Astrocyte (in vitro differentiated cells and primary cell): ENCODE results near the gene NUMA1. TPM values are rescaled to one million over a fixed set of nuclear protein-coding genes. Genes with fewer than 3 reads are reported as not detected.

Experiments used
- DNase-seq: peaks from one replicate; pipeline ENCODE4 v3.0.0-alpha.2; 2010; ENCODE audit warnings: low read depth
- FAIRE-seq: peaks from 2 replicates; lab custom pipeline; 2011; peaks lifted over from hg19 to GRCh38; lab: Jason Lieb, UNC
- H2AFZ ChIP-seq: 2 replicates; pipeline ENCODE4 v1.6.0; 2012; ENCODE audit warnings: low read depth, low read length, inconsistent platforms
- H3K27ac ChIP-seq: 2 replicates; pipeline ENCODE4 v1.5.1; 2011; ENCODE audit warnings: low read depth, low read length, inconsistent platforms
- H3K27me3 ChIP-seq: 2 replicates; pipeline ENCODE4 v1.6.0; 2011; ENCODE audit warnings: low read length, inconsistent platforms; ENCODE audit not compliant: insufficient read depth
- H3K36me3 ChIP-seq: 2 replicates; pipeline ENCODE4 v1.5.1; 2011; ENCODE audit warnings: low read length, inconsistent platforms; ENCODE audit not compliant: insufficient read depth
- H3K4me1 ChIP-seq: 2 replicates; pipeline ENCODE4 v1.5.1; 2011; ENCODE audit warnings: low read length, inconsistent platforms; ENCODE audit not compliant: insufficient read depth
- H3K4me2 ChIP-seq: 2 replicates; pipeline ENCODE4 v1.6.0; 2012; ENCODE audit warnings: low read length, inconsistent platforms
- H3K4me3 ChIP-seq: 2 replicates; pipeline ENCODE4 v1.5.1; 2011; ENCODE audit warnings: low read depth, mild to moderate bottlenecking, low read length, inconsistent platforms; ENCODE audit not compliant: insufficient read depth
- H3K79me2 ChIP-seq: 2 replicates; pipeline ENCODE4 v1.6.0; 2012; ENCODE audit warnings: mild to moderate bottlenecking, low read length, inconsistent platforms; ENCODE audit not compliant: insufficient read depth
- H3K9ac ChIP-seq: 2 replicates; pipeline ENCODE4 v1.6.0; 2012; ENCODE audit warnings: mild to moderate bottlenecking, low read length, inconsistent platforms
- H3K9me3 ChIP-seq: 2 replicates; pipeline ENCODE4 v1.5.1; 2012; ENCODE audit warnings: low read depth, mild to moderate bottlenecking, low read length, inconsistent platforms; ENCODE audit not compliant: insufficient read depth
- H4K20me1 ChIP-seq: 2 replicates; pipeline ENCODE4 v1.6.0; 2012; ENCODE audit warnings: low read length, inconsistent platforms; ENCODE audit not compliant: insufficient read depth
- H3K27ac Mint-ChIP-seq: one replicate; pipeline ENCODE4 v1.8.0; 2021; ENCODE audit warnings: mild to moderate bottlenecking, mixed read lengths; ENCODE audit not compliant: unreplicated experiment
- H3K27me3 Mint-ChIP-seq: one replicate; pipeline ENCODE4 v1.8.0; 2021; ENCODE audit warnings: low read depth, mixed read lengths; ENCODE audit not compliant: unreplicated experiment
- H3K36me3 Mint-ChIP-seq: one replicate; pipeline ENCODE4 v1.8.0; 2021; ENCODE audit warnings: low read depth, mixed read lengths; ENCODE audit not compliant: unreplicated experiment
- H3K4me1 Mint-ChIP-seq: one replicate; pipeline ENCODE4 v1.8.0; 2021; ENCODE audit warnings: low read depth, mixed read lengths; ENCODE audit not compliant: unreplicated experiment
- H3K4me3 Mint-ChIP-seq: one replicate; pipeline ENCODE4 v1.8.0; 2021; ENCODE audit warnings: mild to moderate bottlenecking, moderate library complexity, mixed read lengths; ENCODE audit not compliant: unreplicated experiment
- H3K9me3 Mint-ChIP-seq: one replicate; pipeline ENCODE4 v1.8.0; 2021; ENCODE audit warnings: mild to moderate bottlenecking, mixed read lengths; ENCODE audit not compliant: unreplicated experiment
- EZH2 ChIP-seq: IDR thresholded peaks from 2 replicates; pipeline ENCODE4 v1.6.1; 2012; ENCODE audit warnings: mild to moderate bottlenecking, low read length, inconsistent platforms; ENCODE audit not compliant: insufficient read depth
- total RNA-seq: library from RNA; stranded (reverse); gene quantifications from 2 replicates; pipeline ENCODE4 v1.2.1, GENCODE V29; 2021
- TF ChIP-seq, protein P1 (sequence below): IDR thresholded peaks from 2 replicates; pipeline ENCODE4 v1.5.1; 2011; ENCODE audit warnings: low read depth, mild to moderate bottlenecking, inconsistent platforms, low read length, moderate library complexity; ENCODE audit not compliant: insufficient read depth

Gene NUMA1
- total RNA-seq, 1 donor from 2014 or later, result 111 TPM

DNA sequence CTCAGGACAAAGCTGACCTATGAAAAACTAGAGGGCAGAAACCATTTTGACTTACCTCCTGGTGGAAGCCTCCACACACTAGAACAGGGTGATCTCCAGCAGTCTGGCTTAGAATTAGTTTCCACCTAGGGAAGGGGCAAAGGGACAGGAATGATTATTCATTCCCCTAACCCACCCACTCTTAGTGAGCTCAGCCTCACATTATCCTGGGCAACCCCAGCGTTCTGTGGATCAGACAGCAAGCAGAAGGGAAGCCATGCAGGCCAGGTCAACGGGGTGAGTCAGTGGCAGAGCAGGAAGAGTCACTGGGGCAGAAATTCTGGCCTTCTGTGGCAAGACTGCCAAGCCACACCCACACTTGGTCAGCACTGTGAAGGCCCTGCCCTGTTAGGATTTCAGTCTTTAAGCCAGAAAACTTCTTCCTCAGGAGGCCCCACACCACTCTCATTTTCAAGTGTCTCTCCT is 10.5 kb downstream of the NUMA1 start:
- no peaks in the 10 kb centered on the region for H3K36me3 ChIP-seq
- Mint-ChIP-seq H3K27ac (peak overlapping the region; percentile 97), H3K4me3 (peak overlapping the region; percentile 82), H3K36me3 (peaks cover 4% of the 10 kb centered on the region), H3K4me1 (peaks cover 64% of the 10 kb centered on the region), H3K9me3 (no peaks in the 10 kb centered on the region), H3K27me3 (no peaks in the 10 kb centered on the region)
- peaks cover 88% of the 10 kb centered on the region for H3K79me2 ChIP-seq
- H3K9me3 ChIP-seq, result no peaks in the 10 kb centered on the region
- H4K20me1 ChIP-seq, result no peaks in the 10 kb centered on the region
- peak overlapping the region; percentile 54 for H3K27ac ChIP-seq
- H3K4me3 ChIP-seq, result peak overlapping the region; percentile 24
- peak overlapping the region; percentile 14 for H2AFZ ChIP-seq
- no peaks in the 10 kb centered on the region for H3K27me3 ChIP-seq
- peak overlapping the region; percentile 73 for H3K4me2 ChIP-seq
- peaks cover 46% of the 10 kb centered on the region for H3K4me1 ChIP-seq
- no peak for FAIRE-seq
- TF ChIP-seq, protein P1, sequence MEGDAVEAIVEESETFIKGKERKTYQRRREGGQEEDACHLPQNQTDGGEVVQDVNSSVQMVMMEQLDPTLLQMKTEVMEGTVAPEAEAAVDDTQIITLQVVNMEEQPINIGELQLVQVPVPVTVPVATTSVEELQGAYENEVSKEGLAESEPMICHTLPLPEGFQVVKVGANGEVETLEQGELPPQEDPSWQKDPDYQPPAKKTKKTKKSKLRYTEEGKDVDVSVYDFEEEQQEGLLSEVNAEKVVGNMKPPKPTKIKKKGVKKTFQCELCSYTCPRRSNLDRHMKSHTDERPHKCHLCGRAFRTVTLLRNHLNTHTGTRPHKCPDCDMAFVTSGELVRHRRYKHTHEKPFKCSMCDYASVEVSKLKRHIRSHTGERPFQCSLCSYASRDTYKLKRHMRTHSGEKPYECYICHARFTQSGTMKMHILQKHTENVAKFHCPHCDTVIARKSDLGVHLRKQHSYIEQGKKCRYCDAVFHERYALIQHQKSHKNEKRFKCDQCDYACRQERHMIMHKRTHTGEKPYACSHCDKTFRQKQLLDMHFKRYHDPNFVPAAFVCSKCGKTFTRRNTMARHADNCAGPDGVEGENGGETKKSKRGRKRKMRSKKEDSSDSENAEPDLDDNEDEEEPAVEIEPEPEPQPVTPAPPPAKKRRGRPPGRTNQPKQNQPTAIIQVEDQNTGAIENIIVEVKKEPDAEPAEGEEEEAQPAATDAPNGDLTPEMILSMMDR, result no peak
- TF ChIP-seq EZH2, result no peak
- DNase-seq, result peak; percentile 85
- peak overlapping the region; percentile 63 for H3K9ac ChIP-seq

DNA sequence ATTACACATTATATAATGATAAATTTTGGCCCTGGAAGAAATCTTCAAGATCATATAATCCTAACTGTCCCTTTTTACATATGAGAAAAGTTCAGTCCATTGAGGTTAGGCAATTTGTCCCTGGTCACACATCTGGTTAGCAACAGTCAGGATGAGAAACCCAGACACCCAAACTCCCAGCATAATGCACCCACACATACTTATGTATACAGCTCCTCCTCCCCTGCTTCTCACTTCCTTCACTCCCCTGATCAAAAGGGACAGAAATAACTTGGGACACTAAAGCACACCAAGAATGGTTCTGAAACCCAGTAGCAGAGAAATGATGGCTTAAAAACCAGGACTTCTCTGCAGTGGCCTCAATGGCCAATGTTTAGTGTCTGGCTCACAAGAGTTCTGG is 11.1 kb downstream of the NUMA1 start:
- H3K36me3 Mint-ChIP-seq, result peaks cover 4% of the 10 kb centered on the region

DNA sequence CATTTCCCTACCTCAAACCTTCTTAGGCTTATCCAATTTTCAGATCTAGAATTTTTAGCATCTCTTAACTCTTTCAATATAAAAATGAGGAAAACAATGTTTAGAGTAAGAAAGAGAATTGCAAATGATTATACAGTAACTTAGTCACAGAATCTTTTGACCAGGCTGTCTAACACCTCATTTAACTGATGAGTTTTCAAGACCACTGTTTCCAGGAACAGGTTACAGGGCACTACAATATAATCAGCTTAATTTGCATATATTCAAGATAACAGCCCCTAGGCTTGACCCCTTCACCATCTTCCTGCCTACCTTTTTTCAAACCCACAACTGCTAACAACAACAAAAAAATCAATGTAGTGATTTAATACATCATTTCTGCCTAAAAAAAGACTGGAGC is 12.7 kb downstream of the NUMA1 start:
- Mint-ChIP-seq H3K27me3 (no peaks in the 10 kb centered on the region), H3K27ac (no peak overlapping the region), H3K36me3 (peaks cover 4% of the 10 kb centered on the region), H3K4me1 (peaks cover 59% of the 10 kb centered on the region), H3K9me3 (no peaks in the 10 kb centered on the region), H3K4me3 (peak overlapping the region; percentile 14)
- Histone ChIP-seq H3K9ac (no peak overlapping the region), H3K4me2 (no peak overlapping the region), H3K9me3 (no peaks in the 10 kb centered on the region), H2AFZ (no peak overlapping the region), H4K20me1 (no peaks in the 10 kb centered on the region), H3K27me3 (no peaks in the 10 kb centered on the region), H3K36me3 (no peaks in the 10 kb centered on the region), H3K27ac (no peak overlapping the region), H3K79me2 (peaks cover 85% of the 10 kb centered on the region), H3K4me3 (no peak overlapping the region), H3K4me1 (peaks cover 40% of the 10 kb centered on the region)
- no peak for FAIRE-seq
- TF ChIP-seq, protein P1, result no peak
- no peak for TF ChIP-seq EZH2
- DNase-seq, result no peak

More for the DNA sequence above, 11.1 kb downstream of the NUMA1 start:
- Mint-ChIP-seq H3K9me3 (no peaks in the 10 kb centered on the region), H3K27me3 (no peaks in the 10 kb centered on the region), H3K4me3 (peak overlapping the region; percentile 82), H3K4me1 (peaks cover 64% of the 10 kb centered on the region), H3K27ac (peak overlapping the region; percentile 97)
- peaks cover 46% of the 10 kb centered on the region for H3K4me1 ChIP-seq
- no peaks in the 10 kb centered on the region for H3K27me3 ChIP-seq
- peak overlapping the region; percentile 63 for H3K9ac ChIP-seq
- TF ChIP-seq, protein P1, result no peak
- no peak for TF ChIP-seq EZH2
- no peak overlapping the region for H2AFZ ChIP-seq
- no peaks in the 10 kb centered on the region for H4K20me1 ChIP-seq
- H3K79me2 ChIP-seq, result peaks cover 89% of the 10 kb centered on the region
- no peak for FAIRE-seq
- no peaks in the 10 kb centered on the region for H3K9me3 ChIP-seq
- H3K4me2 ChIP-seq, result peak overlapping the region; percentile 73
- H3K27ac ChIP-seq, result peak overlapping the region; percentile 54
- H3K36me3 ChIP-seq, result no peaks in the 10 kb centered on the region
- H3K4me3 ChIP-seq, result peak overlapping the region; percentile 4
- peak; percentile 25 for DNase-seq
